GM23338 (cell line): Measurements from ENCODE around the gene CHRNB4. TPM values are rescaled to one million over a fixed set of nuclear protein-coding genes. Genes with fewer than 3 reads are reported as not detected.

Experiments
- ATAC-seq: fragments of 200-7000 bp; cut with Tn5 transposase; 3 replicates; pipeline ENCODE4 v1.9.1; 2020
- DNase-seq: peaks from one replicate; pipeline ENCODE4 v3.0.0-alpha.2; 2015; ENCODE audit warnings: low spot score
- H2AFZ ChIP-seq: fragments of 200-600 bp; sonication (generic); 2 replicates; pipeline ENCODE4 v1.8.0; 2016; ENCODE audit warnings: antibody characterized with exemption, mild to moderate bottlenecking, moderate library complexity
- H3F3A ChIP-seq: fragments of 200-600 bp; sonication (generic); replicated peaks from 2 replicates; pipeline ENCODE4 v1.8.0; 2017; ENCODE audit warnings: antibody characterized with exemption, mixed run types, low read depth
- H3K27ac ChIP-seq: fragments of 200-600 bp; sonication (generic); 2 replicates; pipeline ENCODE4 v1.6.1; 2016; ENCODE audit warnings: low read depth
- H3K27me3 ChIP-seq: fragments of 200-600 bp; sonication (generic); 2 replicates; pipeline ENCODE4 v1.8.0; 2016; ENCODE audit warnings: mild to moderate bottlenecking, mixed run types, moderate library complexity; ENCODE audit not compliant: insufficient read depth
- H3K36me3 ChIP-seq: fragments of 200-600 bp; sonication (generic); 2 replicates; pipeline ENCODE4 v1.8.0; 2016; ENCODE audit warnings: mild to moderate bottlenecking; ENCODE audit not compliant: insufficient read depth
- H3K4me1 ChIP-seq: fragments of 200-600 bp; sonication (generic); 2 replicates; pipeline ENCODE4 v1.8.0; 2016; ENCODE audit warnings: mild to moderate bottlenecking, moderate library complexity; ENCODE audit not compliant: insufficient read depth
- H3K4me2 ChIP-seq: fragments of 200-600 bp; sonication (generic); 2 replicates; pipeline ENCODE4 v1.7.1; 2017; ENCODE audit warnings: mixed run types
- H3K4me3 ChIP-seq: fragments of 200-600 bp; sonication (generic); 2 replicates; pipeline ENCODE4 v1.6.1; 2016; ENCODE audit warnings: mixed run types
- H3K79me2 ChIP-seq: fragments of 200-600 bp; sonication (generic); replicated peaks from 2 replicates; pipeline ENCODE4 v1.8.0; 2017; ENCODE audit warnings: mild to moderate bottlenecking; ENCODE audit not compliant: insufficient read depth
- H3K9me2 ChIP-seq: fragments of 200-600 bp; sonication (generic); 2 replicates; pipeline ENCODE4 v1.8.0; 2017; ENCODE audit not compliant: insufficient read depth
- H4K20me1 ChIP-seq: fragments of 200-600 bp; sonication (generic); replicated peaks from 2 replicates; pipeline ENCODE4 v1.8.0; 2017; ENCODE audit warnings: mild to moderate bottlenecking; ENCODE audit not compliant: insufficient read depth
- H3K27ac Mint-ChIP-seq: 2 replicates; pipeline ENCODE4 v1.8.0; 2020; ENCODE audit warnings: inconsistent platforms, mild to moderate bottlenecking, moderate library complexity, mixed read lengths
- H3K27me3 Mint-ChIP-seq: 3 replicates; pipeline ENCODE4 v1.8.0; 2022; ENCODE audit warnings: low read depth, mild to moderate bottlenecking, moderate library complexity, mixed read lengths, inconsistent platforms; ENCODE audit not compliant: insufficient read depth, poor library complexity
- H3K36me3 Mint-ChIP-seq: 3 replicates; pipeline ENCODE4 v1.8.0; 2021; ENCODE audit warnings: low read depth, mild to moderate bottlenecking, inconsistent platforms, moderate library complexity, mixed read lengths
- H3K4me1 Mint-ChIP-seq: 3 replicates; pipeline ENCODE4 v1.8.0; 2020; ENCODE audit warnings: mild to moderate bottlenecking, inconsistent platforms, mixed read lengths
- H3K4me3 Mint-ChIP-seq: 3 replicates; pipeline ENCODE4 v1.8.0; 2021; ENCODE audit warnings: moderate library complexity, mild to moderate bottlenecking, inconsistent platforms, mixed read lengths
- H3K9me3 Mint-ChIP-seq: 3 replicates; pipeline ENCODE4 v1.8.0; 2020; ENCODE audit warnings: moderate library complexity, mild to moderate bottlenecking, inconsistent platforms, mixed read lengths
- CREB1 ChIP-seq: fragments of 250-450 bp; sonication (Bioruptor Pico); IDR thresholded peaks from 2 replicates; pipeline ENCODE4 v1.5.0; 2020; ENCODE audit warnings: low read depth, mild to moderate bottlenecking, moderate library complexity
- EZH2 ChIP-seq: fragments of 200-600 bp; sonication (generic); IDR thresholded peaks from one replicate; pipeline ENCODE4 v1.8.0; 2017; ENCODE audit warnings: antibody characterized with exemption, mild to moderate bottlenecking, low read depth; ENCODE audit not compliant: unreplicated experiment
- EZH2phosphoT487 ChIP-seq: fragments of 200-600 bp; sonication (generic); IDR thresholded peaks from one replicate; pipeline ENCODE4 v1.8.1; 2018; ENCODE audit warnings: antibody characterized with exemption; ENCODE audit not compliant: unreplicated experiment
- JUNB ChIP-seq: IDR thresholded peaks from one replicate; pipeline ENCODE4 v1.6.1; 2016; ENCODE audit warnings: antibody characterized with exemption; ENCODE audit not compliant: unreplicated experiment
- NANOG ChIP-seq: IDR thresholded peaks from 2 replicates; pipeline ENCODE4 v1.6.1; 2016; ENCODE audit warnings: antibody characterized with exemption, borderline replicate concordance
- POLR2AphosphoS5 ChIP-seq: IDR thresholded peaks from 2 replicates; pipeline ENCODE4 v1.6.1; 2016; ENCODE audit warnings: antibody characterized with exemption, low read depth
- STAT1 ChIP-seq: IDR thresholded peaks from one replicate; pipeline ENCODE4 v1.6.1; 2016; ENCODE audit warnings: antibody characterized with exemption; ENCODE audit not compliant: unreplicated experiment
- ZNF114 ChIP-seq: fragments of 250-450 bp; sonication (Bioruptor Pico); IDR thresholded peaks from 2 replicates; pipeline ENCODE4 v1.5.0; 2020; ENCODE audit warnings: mild to moderate bottlenecking, moderate library complexity
- ZNF331 ChIP-seq: fragments of 250-450 bp; sonication (Bioruptor Pico); IDR thresholded peaks from 2 replicates; pipeline ENCODE4 v1.5.0; 2020; ENCODE audit warnings: low read depth, mild to moderate bottlenecking, moderate library complexity
- polyA plus RNA-seq: library from polyadenylated mRNA; unstranded; fragments of >200 nt; fragmentation: Nextera tagmentation; extraction: Ambion mirVana; gene quantifications from 2 replicates; pipeline ENCODE4 v1.2.1, GENCODE V29; 2016
- total RNA-seq: library from RNA; depleted of rRNA; stranded (reverse); fragments of >200 nt; shearing (Covaris generic); gene quantifications from 2 replicates; pipeline ENCODE4 v1.2.3, GENCODE V29; 2014
- TF ChIP-seq, protein P1 (sequence below): IDR thresholded peaks from one replicate; pipeline ENCODE4 v1.6.1; 2018; ENCODE audit warnings: antibody characterized with exemption; ENCODE audit not compliant: unreplicated experiment
- TF ChIP-seq, protein P2 (sequence below), 2 experiments: fragments of 200-600 bp in 1 of 2; sonication (generic) in 1 of 2; conservative IDR thresholded peaks; 2 replicates each; pipeline versions ENCODE4 v1.5.1 to v1.6.1; 2016 to 2017; ENCODE audit warnings: antibody characterized with exemption in 2 of 2, low read depth in 2 of 2, mild to moderate bottlenecking in 2 of 2, moderate library complexity in 1 of 2
- TF ChIP-seq, protein P3 (sequence below): IDR thresholded peaks from 2 replicates; pipeline ENCODE4 v1.6.1; 2016; ENCODE audit warnings: antibody characterized with exemption
- TF ChIP-seq, protein P4 (sequence below): fragments of 250-450 bp; sonication (Bioruptor Pico); IDR thresholded peaks from 2 replicates; pipeline ENCODE4 v1.5.0; 2020; ENCODE audit warnings: mild to moderate bottlenecking, moderate library complexity

Gene CHRNB4
- total and polyA plus RNA-seq, 2 experiments from 2014 or later = 1.4 to 1.6 TPM

DNA sequence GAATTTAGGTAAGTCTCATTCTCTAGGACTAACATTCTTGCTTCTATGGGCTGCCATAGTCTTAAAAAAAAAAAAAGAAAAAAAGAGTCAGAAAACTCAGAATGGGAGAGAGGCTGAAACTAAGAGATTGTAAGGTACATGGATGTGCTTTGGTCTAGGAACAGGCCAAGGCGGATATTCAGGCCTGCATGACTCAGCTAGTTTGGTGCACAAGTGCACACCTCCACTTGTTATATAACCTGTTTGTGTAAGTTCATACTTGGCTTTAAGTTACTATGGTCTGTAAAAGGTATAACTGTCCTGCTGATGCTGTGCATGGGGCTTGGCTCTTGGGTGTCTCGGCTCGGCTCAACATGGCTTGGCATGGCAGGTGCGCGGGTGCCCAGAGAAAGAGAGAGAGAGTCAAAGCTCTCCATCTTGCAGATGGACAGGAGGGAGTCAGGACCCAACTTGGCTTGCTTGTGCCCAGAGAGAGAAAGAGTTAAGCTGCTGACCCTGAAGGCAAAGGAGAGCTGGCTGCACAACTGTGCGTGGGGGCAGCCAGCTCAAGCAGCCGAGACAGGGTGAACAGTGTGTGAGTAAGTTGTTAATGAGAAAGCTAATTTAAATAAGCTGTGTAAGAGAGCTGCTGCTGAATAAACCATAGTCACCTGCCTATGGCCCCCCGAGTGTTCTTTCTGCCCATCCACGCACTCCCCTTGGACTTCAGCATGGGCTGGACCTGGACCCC lies 31.4 kb upstream of the CHRNB4 start:
- Histone ChIP-seq H3K4me1 (peaks cover 52% of the 10 kb centered on the region), H3K9me2 (no peaks in the 10 kb centered on the region), H3K36me3 (no peaks in the 10 kb centered on the region), H3K27ac (no peak overlapping the region), H3K4me3 (no peak overlapping the region), H2AFZ (peak overlapping the region; percentile 80), H3F3A (no peaks in the 10 kb centered on the region), H4K20me1 (no peaks in the 10 kb centered on the region), H3K4me2 (peak overlapping the region; percentile 33), H3K79me2 (no peaks in the 10 kb centered on the region), H3K27me3 (no peaks in the 10 kb centered on the region)
- no peak for ATAC-seq
- peaks cover 20% of the 10 kb centered on the region for H3K27me3 Mint-ChIP-seq
- H3K4me1 Mint-ChIP-seq = peaks cover 55% of the 10 kb centered on the region
- H3K36me3 Mint-ChIP-seq = no peaks in the 10 kb centered on the region
- peak overlapping the region; percentile 8; the same call in 1 of the 3 replicates for H3K4me3 Mint-ChIP-seq
- no peaks in the 10 kb centered on the region for H3K9me3 Mint-ChIP-seq
- no peak for DNase-seq
- TF ChIP-seq, protein P1, sequence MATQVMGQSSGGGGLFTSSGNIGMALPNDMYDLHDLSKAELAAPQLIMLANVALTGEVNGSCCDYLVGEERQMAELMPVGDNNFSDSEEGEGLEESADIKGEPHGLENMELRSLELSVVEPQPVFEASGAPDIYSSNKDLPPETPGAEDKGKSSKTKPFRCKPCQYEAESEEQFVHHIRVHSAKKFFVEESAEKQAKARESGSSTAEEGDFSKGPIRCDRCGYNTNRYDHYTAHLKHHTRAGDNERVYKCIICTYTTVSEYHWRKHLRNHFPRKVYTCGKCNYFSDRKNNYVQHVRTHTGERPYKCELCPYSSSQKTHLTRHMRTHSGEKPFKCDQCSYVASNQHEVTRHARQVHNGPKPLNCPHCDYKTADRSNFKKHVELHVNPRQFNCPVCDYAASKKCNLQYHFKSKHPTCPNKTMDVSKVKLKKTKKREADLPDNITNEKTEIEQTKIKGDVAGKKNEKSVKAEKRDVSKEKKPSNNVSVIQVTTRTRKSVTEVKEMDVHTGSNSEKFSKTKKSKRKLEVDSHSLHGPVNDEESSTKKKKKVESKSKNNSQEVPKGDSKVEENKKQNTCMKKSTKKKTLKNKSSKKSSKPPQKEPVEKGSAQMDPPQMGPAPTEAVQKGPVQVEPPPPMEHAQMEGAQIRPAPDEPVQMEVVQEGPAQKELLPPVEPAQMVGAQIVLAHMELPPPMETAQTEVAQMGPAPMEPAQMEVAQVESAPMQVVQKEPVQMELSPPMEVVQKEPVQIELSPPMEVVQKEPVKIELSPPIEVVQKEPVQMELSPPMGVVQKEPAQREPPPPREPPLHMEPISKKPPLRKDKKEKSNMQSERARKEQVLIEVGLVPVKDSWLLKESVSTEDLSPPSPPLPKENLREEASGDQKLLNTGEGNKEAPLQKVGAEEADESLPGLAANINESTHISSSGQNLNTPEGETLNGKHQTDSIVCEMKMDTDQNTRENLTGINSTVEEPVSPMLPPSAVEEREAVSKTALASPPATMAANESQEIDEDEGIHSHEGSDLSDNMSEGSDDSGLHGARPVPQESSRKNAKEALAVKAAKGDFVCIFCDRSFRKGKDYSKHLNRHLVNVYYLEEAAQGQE = no peak
- TF ChIP-seq NANOG (no peak), POLR2AphosphoS5 (no peak), ZNF331 (CRISPR knock-in tag) (no peak), EZH2phosphoT487 (no peak), STAT1 (no peak), EZH2 (no peak), JUNB (no peak), CREB1 (CRISPR knock-in tag) (no peak), ZNF114 (no peak)
- TF ChIP-seq, protein P2, sequence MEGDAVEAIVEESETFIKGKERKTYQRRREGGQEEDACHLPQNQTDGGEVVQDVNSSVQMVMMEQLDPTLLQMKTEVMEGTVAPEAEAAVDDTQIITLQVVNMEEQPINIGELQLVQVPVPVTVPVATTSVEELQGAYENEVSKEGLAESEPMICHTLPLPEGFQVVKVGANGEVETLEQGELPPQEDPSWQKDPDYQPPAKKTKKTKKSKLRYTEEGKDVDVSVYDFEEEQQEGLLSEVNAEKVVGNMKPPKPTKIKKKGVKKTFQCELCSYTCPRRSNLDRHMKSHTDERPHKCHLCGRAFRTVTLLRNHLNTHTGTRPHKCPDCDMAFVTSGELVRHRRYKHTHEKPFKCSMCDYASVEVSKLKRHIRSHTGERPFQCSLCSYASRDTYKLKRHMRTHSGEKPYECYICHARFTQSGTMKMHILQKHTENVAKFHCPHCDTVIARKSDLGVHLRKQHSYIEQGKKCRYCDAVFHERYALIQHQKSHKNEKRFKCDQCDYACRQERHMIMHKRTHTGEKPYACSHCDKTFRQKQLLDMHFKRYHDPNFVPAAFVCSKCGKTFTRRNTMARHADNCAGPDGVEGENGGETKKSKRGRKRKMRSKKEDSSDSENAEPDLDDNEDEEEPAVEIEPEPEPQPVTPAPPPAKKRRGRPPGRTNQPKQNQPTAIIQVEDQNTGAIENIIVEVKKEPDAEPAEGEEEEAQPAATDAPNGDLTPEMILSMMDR (conservative IDR thresholded peaks at IDR 0.05; ENCODE audit: low read depth in 2 of 2) = no peak
- TF ChIP-seq, protein P3, sequence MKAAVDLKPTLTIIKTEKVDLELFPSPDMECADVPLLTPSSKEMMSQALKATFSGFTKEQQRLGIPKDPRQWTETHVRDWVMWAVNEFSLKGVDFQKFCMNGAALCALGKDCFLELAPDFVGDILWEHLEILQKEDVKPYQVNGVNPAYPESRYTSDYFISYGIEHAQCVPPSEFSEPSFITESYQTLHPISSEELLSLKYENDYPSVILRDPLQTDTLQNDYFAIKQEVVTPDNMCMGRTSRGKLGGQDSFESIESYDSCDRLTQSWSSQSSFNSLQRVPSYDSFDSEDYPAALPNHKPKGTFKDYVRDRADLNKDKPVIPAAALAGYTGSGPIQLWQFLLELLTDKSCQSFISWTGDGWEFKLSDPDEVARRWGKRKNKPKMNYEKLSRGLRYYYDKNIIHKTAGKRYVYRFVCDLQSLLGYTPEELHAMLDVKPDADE = no peak
- TF ChIP-seq, protein P4, sequence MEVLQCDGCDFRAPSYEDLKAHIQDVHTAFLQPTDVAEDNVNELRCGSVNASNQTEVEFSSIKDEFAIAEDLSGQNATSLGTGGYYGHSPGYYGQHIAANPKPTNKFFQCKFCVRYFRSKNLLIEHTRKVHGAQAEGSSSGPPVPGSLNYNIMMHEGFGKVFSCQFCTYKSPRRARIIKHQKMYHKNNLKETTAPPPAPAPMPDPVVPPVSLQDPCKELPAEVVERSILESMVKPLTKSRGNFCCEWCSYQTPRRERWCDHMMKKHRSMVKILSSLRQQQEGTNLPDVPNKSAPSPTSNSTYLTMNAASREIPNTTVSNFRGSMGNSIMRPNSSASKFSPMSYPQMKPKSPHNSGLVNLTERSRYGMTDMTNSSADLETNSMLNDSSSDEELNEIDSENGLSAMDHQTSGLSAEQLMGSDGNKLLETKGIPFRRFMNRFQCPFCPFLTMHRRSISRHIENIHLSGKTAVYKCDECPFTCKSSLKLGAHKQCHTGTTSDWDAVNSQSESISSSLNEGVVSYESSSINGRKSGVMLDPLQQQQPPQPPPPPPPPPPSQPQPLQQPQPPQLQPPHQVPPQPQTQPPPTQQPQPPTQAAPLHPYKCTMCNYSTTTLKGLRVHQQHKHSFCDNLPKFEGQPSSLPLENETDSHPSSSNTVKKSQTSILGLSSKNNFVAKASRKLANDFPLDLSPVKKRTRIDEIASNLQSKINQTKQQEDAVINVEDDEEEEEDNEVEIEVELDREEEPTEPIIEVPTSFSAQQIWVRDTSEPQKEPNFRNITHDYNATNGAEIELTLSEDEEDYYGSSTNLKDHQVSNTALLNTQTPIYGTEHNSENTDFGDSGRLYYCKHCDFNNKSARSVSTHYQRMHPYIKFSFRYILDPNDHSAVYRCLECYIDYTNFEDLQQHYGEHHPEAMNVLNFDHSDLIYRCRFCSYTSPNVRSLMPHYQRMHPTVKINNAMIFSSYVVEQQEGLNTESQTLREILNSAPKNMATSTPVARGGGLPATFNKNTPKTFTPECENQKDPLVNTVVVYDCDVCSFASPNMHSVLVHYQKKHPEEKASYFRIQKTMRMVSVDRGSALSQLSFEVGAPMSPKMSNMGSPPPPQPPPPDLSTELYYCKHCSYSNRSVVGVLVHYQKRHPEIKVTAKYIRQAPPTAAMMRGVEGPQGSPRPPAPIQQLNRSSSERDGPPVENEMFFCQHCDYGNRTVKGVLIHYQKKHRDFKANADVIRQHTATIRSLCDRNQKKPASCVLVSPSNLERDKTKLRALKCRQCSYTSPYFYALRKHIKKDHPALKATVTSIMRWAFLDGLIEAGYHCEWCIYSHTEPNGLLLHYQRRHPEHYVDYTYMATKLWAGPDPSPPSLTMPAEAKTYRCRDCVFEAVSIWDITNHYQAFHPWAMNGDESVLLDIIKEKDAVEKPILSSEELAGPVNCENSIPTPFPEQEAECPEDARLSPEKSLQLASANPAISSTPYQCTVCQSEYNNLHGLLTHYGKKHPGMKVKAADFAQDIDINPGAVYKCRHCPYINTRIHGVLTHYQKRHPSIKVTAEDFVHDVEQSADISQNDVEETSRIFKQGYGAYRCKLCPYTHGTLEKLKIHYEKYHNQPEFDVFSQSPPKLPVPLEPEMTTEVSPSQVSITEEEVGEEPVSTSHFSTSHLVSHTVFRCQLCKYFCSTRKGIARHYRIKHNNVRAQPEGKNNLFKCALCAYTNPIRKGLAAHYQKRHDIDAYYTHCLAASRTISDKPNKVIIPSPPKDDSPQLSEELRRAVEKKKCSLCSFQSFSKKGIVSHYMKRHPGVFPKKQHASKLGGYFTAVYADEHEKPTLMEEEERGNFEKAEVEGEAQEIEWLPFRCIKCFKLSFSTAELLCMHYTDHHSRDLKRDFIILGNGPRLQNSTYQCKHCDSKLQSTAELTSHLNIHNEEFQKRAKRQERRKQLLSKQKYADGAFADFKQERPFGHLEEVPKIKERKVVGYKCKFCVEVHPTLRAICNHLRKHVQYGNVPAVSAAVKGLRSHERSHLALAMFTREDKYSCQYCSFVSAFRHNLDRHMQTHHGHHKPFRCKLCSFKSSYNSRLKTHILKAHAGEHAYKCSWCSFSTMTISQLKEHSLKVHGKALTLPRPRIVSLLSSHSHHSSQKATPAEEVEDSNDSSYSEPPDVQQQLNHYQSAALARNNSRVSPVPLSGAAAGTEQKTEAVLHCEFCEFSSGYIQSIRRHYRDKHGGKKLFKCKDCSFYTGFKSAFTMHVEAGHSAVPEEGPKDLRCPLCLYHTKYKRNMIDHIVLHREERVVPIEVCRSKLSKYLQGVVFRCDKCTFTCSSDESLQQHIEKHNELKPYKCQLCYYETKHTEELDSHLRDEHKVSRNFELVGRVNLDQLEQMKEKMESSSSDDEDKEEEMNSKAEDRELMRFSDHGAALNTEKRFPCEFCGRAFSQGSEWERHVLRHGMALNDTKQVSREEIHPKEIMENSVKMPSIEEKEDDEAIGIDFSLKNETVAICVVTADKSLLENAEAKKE (CRISPR knock-in tag) = no peak
- H3K27ac Mint-ChIP-seq = peak overlapping the region; percentile 4
